ENCODE results near the gene NACAD.
"Not testable (repeated sequence)": the region's sequence is repeated elsewhere in the genome, so short reads cannot be mapped to it uniquely, and the experiment has no call there.

NACAD gene

DNA sequence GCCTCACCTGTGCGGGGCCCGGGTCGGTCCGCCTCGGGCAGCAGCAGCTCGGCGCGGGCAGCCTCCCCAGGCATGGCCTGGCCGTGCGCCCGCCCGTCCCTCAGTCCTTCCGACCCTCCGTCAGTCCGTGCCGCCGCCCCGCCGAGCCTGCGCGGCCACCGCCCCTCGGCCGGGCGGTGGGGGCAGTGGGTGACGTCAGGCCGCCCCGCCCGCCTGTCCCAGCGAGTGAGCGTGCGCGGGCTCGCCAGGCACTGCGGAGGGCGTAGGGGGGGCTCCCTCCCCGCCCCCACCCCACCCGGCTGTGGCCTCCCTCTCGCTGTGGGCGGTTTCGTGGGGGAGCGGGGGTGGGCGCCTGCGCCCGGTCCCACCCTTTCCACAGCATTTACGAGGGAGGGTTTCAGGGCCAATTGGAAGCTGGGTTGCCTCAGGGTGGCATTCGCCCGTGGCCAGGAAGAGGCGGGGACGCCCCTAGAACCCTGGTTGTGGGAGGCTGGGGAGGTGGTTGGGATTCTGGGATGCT is at the start of gene NACAD:
Gene NACAD, minus strand, starts transcription at position 149 of the 520 bp plus-strand sequence. Its CDS starts 75 bp downstream, at position 74.
- no peak for DNase-seq

DNA sequence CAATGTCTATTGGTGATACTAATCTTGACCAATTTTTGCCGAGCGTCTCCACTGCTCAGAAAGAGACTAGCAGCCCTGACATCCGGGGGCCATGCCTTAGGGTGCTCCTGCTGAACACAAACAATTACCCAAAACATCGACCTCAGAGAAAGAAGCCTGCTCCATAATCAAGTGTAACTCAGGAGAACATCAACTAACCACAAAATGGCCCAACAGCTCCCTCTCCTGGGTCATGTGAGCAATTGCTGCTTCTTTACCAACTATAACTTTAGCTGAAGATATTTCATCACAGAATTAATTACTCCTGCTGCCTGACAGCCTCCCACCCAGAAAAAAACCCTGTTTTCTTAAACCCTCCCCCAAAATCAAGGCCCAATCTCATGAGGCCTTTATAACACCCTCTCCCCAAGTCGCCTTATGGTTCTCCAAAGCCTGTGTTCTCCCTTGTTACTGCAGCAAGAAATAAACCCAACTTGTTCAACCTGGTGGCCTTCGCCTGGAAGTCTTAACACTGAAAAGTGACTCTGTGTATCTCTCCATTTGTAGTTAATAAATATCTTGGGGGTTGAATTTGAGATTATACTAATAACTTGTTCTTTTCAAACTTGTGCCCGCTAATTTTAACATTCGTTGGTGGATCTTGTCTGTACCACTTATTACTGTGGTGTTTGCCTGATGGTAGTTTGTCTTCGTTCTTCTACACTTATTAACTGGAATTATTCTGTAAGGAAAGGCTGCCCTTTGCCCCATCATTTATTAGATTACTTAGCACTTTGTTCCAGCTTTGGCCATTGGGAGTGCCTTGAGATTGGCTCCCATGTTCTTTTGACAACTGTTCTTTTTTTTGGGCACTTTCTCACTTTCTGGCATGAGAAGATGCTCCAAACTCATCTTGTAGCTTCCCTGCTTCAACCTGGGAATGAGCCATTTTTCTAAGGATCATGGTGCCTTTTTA is 47.6 kb upstream of the NACAD start:
- DNase-seq, result peak; percentile 69

DNA sequence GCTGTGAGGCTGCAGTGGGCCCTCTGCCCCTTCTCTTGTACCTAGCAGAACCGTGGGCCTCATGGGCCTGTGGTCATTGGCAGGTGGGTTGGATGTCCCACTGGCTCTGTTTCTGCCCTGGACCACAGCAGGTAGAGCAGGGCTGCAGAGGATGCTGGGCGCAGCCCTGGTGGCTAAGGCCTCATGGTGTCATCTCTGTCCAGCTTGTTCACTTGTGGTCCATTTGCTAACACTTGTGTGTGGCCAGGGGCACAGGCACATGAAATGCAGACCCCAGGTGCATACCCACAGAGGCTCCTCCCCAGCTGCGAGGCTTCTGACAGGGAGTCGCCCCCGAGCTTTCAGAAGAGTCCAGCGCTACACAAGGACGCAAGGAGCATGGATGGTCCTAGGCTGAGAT is 45.1 kb upstream of the NACAD start:
- DNase-seq, result no peak

- no peak for DNase-seq
Measured at GRCh38 chr7:45133352-45133751, 44.6 kb upstream of the NACAD start.

GRCh38 chr7:45132708-45133320 is 44.0 kb upstream of the NACAD start:
- DNase-seq, result no peak

- DNase-seq, result no peak
Measured at GRCh38 chr7:45131891-45132290, 43.1 kb upstream of the NACAD start.

- DNase-seq, result no peak
Measured at GRCh38 chr7:45130910-45131309, 42.1 kb upstream of the NACAD start.

DNA sequence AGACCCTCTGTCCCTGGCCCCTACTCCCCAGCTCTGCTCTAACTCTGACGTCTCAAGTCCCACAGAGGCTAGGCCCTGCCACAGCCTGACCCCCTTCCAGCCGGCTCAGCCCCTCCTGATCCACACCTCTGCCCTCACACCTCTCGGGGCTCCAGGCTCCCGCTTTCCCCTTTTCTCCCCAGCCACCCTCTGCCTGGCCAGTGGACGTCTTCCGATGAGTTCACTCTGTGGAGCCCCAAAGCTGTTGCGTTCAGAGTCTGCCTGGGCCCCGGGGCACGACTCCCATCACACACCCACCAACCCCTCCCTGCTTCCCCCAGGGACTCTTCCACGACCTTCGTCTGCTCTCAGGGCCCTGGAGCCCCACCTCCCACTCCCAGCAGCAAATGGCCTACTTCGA is 41.1 kb upstream of the NACAD start:
- DNase-seq, result no peak

GRCh38 chr7:45129181-45129800 is 40.5 kb upstream of the NACAD start:
- no peak for DNase-seq

DNA sequence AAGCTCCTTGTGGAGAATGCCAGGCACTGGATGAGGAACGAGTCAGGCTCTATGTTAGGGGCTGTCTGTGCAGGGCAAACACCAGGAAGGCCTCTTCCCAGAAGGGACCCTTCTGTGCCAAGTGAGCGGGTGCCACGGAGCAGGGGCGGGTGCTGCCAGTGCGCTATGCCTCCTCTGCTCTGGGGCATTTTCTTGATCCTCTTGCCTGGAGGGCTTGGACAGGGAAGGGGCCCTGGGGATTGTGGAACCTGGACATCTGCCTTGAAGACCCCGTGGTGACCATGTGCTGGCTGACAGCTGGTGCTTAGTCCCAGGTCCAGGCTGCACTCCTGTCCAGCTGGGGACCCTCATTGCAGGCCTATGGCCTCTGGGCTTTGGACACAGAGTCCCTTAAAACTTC is 38.2 kb upstream of the NACAD start:
- no peak for DNase-seq

DNA sequence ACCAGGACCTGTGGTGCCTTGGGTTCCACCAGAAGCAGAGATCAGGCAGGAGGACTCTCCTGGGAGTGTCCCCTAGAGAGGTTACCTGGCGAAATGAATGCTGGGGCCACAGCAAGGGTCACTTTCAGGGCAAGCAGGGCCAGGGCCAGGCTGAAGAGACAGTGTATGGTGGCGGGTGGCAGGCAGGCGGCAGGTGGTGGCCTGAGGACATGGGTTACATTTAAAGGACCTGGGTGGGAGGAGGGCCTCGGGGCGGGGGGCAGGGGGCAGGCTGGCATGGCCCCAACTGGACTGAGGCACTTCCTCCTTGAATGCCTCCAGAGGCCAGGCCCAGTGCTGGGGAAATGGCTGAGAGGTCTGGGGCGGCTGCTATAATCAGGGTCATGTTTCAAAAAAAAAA is 37.4 kb upstream of the NACAD start:
- no peak for DNase-seq

DNA sequence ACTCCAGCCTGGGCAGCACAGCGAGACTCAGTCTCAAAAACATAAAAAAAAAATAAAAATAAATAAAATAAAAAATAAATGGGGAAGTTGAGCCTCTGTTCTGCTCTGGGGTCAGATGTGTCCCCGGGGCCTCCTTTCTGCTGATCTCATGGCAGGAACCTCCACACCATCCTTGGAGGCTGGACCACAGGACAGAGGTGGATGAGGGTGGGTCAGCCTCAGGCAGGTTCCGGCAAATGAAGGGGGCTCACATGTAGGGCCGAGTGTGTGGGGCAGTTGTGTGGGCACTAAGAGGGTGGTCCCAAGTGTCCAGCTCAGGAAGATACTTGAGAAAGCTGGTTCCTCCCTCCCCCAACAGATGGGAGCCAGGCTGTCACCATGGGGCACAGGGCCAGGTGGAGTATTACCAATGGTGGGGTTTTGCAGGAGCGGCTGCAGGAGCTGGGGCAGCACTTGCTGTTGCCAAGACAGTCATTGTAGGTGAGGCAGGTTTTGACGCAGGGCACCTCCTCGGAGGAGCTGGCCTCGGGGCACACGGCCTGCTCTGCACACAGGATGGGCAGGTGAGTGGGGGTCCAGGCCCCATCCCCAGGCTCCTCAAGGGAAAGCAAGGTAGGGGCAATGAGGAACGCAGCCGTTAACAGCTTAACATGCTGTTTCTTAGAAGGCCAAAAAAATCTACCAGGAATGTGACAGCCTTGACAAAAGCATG is 36.6 kb upstream of the NACAD start:
- DNase-seq, result no peak

- no peak for DNase-seq
Measured at GRCh38 chr7:45123913-45124710, 35.3 kb upstream of the NACAD start.

- no peak for DNase-seq
Measured at GRCh38 chr7:45122975-45123860, 34.4 kb upstream of the NACAD start.

- DNase-seq, result no peak
Measured at GRCh38 chr7:45119550-45119949, 30.8 kb upstream of the NACAD start.

GRCh38 chr7:45118889-45119331 is 30.1 kb upstream of the NACAD start:
- no peak for DNase-seq

DNA sequence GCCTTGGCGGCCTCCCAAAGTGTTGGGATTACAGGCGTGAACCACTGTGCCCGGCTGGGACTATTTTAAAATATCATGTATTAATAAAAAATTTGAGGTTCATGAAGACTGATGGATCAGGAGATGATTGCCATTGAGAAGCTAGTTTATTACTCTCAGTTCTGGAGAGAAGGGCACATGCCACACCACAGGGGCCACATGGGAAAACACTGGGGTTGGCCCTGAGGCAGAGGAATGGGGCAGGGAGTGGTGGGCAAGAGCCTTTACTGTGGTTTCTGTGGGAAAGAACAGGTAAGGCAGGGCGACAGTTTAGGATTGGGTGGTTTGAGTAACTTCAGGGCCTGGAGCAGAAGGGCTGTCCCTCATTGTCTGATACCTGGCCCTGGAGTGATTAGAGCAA is 29.5 kb upstream of the NACAD start:
- no peak for DNase-seq

- DNase-seq, result no peak
Measured at GRCh38 chr7:45117582-45117981, 28.8 kb upstream of the NACAD start.

DNA sequence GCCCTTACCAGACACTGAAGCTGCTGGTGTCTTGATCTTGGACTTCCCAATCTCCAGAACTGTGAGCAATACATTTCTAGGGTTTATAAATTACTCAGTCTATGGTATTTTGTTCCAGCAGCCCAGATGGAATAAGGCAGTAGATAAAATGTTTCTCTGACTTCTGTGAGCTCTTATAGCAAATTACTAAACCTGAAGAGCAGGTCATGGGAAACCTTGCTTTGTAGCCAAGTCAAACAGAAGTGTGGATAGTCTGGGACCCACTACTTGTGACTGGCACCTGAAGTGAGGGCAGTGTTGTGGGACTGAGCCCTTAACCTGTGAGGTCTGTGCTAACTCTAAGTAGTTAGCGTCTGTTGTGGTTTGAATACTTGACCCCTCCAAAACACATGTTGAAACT is 27.3 kb upstream of the NACAD start:
- DNase-seq, result no peak

GRCh38 chr7:45114926-45115325 is 26.2 kb upstream of the NACAD start:
- DNase-seq, result no peak

GRCh38 chr7:45114257-45114656 is 25.5 kb upstream of the NACAD start:
- DNase-seq, result not testable (repeated sequence)
